Measurements from ENCODE around the gene ZNF548. TPM values are rescaled to one million over a fixed set of nuclear protein-coding genes. Genes with fewer than 3 reads are reported as not detected.

The ZNF548 gene
- total RNA-seq, 1 experiment from 2014 or later, result 13.0 TPM

DNA sequence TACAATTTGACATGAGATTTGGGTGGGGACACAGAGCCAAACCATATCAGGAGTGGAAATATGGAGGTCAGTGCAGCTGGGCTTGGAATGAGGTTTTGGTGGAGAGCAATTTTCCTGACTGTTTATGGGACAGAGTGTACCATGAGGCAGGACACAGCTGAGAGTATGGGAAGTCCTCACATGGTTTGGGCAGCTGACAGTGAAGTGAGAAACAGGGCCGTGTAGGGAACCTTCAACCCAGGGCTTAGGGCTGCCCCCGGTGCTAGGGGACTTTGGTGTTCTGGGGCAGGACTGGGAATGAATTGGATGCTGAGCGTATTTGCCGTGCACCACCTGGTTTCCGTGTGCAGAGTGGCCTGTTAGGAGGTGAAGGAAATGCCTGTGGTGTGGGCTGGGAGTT is 6.1 kb downstream of the ZNF548 start:
- Histone ChIP-seq H3K27me3 (ENCODE audit: insufficient read depth, low read length) (no peaks in the 10 kb centered on the region), H3K79me2 (ENCODE audit: insufficient read depth, low read length) (peaks cover 6% of the 10 kb centered on the region; the same call in 1 of the 2 replicates), H4K91ac (ENCODE audit: insufficient read length, low read depth, low read length) (no peak overlapping the region), H3K4ac (ENCODE audit: low read depth, low read length) (no peak overlapping the region), H4K5ac (ENCODE audit: insufficient read length, low read depth, low read length) (no peak overlapping the region), H2AFZ (ENCODE audit: low read length) (no peak overlapping the region), H3K27ac (ENCODE audit: insufficient read length, low read depth, low read length) (no peak overlapping the region), H2BK5ac (ENCODE audit: insufficient read length, low read length) (no peak overlapping the region), H2BK12ac (ENCODE audit: insufficient read length, low read depth, low read length) (no peak overlapping the region), H2BK20ac (ENCODE audit: low read depth, low read length, poor library complexity, severe bottlenecking) (no peak overlapping the region), H2BK120ac (ENCODE audit: low read depth, low read length, poor library complexity, severe bottlenecking) (no peak overlapping the region), H3K18ac (ENCODE audit: insufficient read length, low read depth, low read length) (no peak overlapping the region), H3K4me2 (ENCODE audit: insufficient read depth, insufficient read length, low read length) (no peak overlapping the region), H3K9me3 (ENCODE audit: control insufficient read depth, low read depth, low read length) (no peaks in the 10 kb centered on the region), H3K79me1 (ENCODE audit: insufficient read depth, low read depth, low read length, poor library complexity, severe bottlenecking) (no peaks in the 10 kb centered on the region), H3K23ac (ENCODE audit: insufficient read length, low read depth, low read length) (no peak overlapping the region), H3K14ac (ENCODE audit: insufficient read depth, low read length) (no peak overlapping the region), H3K23me2 (ENCODE audit: insufficient read length, low read depth, low read length, poor library complexity, severe bottlenecking) (peaks cover 5% of the 10 kb centered on the region), H2BK15ac (ENCODE audit: low read depth, low read length) (no peak overlapping the region), H3K56ac (ENCODE audit: insufficient read length, low read depth, low read length) (no peak overlapping the region), H4K8ac (replicated peaks; ENCODE audit: insufficient read length, low read depth, low read length) (no peak overlapping the region), H2AK5ac (ENCODE audit: insufficient read length, low read length) (no peak overlapping the region), H3K9ac (ENCODE audit: extremely low read depth, insufficient read length, low read length) (no peak overlapping the region), H4K20me1 (ENCODE audit: control insufficient read depth, insufficient read depth, insufficient read length) (no peaks in the 10 kb centered on the region), H3T11ph (ENCODE audit: low read length) (no peak overlapping the region), H3K4me1 (ENCODE audit: insufficient read depth, low read length) (no peaks in the 10 kb centered on the region)
- Mint-ChIP-seq H3K9me3 (peaks cover 0 to 4% of the 10 kb centered on the region in 2 experiments; a peak in 1 of 5 replicates), H3K4me1 (peaks cover 4 to 5% of the 10 kb centered on the region in 2 experiments), H3K4me3 (no peak overlapping the region; a peak in 1 of 5 replicates), H3K27me3 (ENCODE audit: low read depth) (peaks cover 2% of the 10 kb centered on the region; the same call in 1 of the 2 replicates), H3K27ac (no peak overlapping the region; a peak in 1 of 7 replicates), H3K36me3 (ENCODE audit: insufficient read depth in 1 of 3, low read depth in 3 of 3) (peaks cover 31 to 48% (median 35%) of the 10 kb centered on the region in 3 experiments)
- TF ChIP-seq, protein P1, sequence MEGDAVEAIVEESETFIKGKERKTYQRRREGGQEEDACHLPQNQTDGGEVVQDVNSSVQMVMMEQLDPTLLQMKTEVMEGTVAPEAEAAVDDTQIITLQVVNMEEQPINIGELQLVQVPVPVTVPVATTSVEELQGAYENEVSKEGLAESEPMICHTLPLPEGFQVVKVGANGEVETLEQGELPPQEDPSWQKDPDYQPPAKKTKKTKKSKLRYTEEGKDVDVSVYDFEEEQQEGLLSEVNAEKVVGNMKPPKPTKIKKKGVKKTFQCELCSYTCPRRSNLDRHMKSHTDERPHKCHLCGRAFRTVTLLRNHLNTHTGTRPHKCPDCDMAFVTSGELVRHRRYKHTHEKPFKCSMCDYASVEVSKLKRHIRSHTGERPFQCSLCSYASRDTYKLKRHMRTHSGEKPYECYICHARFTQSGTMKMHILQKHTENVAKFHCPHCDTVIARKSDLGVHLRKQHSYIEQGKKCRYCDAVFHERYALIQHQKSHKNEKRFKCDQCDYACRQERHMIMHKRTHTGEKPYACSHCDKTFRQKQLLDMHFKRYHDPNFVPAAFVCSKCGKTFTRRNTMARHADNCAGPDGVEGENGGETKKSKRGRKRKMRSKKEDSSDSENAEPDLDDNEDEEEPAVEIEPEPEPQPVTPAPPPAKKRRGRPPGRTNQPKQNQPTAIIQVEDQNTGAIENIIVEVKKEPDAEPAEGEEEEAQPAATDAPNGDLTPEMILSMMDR (conservative IDR thresholded peaks at IDR 0.05), result no peak
- WGBS (ENCODE audit: extremely low coverage, insufficient read length, low lambda C conversion rate), result no CpG with 5 or more reads among the region's 5 CpGs
- no peak for DNase-seq
